Body of pancreas (tissue), 4 donors: ENCODE results near the gene COL23A1.

Source experiments
- CTCF ChIP-seq, 7 experiments: fragments of 450-650 bp in 4 of 7; fragments of 200-600 bp in 3 of 7; sonication (generic) in 3 of 7; IDR thresholded peaks; one replicate each; pipeline ENCODE4 v1.5.1; 2016 to 2019; ENCODE audit warnings: antibody characterized with exemption in 7 of 7
- POLR2A ChIP-seq, 3 donors: fragments of 450-650 bp; IDR thresholded peaks; one replicate each; pipeline ENCODE4 v1.6.1; 2016; ENCODE audit warnings: antibody characterized with exemption in 3 of 3, mild to moderate bottlenecking in 2 of 3

DNA sequence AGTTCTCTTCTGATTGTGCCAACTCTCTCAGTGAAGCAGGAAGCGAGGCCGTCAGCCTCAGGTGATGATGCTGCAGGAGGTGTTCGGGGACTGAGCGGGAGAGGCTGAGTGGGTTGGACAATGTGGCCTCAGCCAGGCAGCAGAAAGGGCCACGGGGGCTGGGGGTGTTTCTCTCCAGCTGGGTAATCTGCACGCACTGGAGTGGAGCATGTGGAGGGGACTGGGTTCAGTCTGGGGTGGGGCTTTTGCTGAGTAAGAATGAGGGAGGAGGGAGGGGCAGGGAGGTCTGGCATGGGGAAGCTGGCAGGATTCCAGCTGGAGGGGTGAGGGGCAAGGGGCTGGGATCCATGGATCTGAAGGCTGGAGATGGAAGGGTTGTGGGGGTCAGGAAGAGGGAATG is 296.8 kb downstream of the COL23A1 start:
- TF ChIP-seq CTCF (IDR thresholded peaks at IDR 0.05): no peak
- no peak for TF ChIP-seq POLR2A (IDR thresholded peaks at IDR 0.05)
